NCI-H2107 treated with DMSO at 0.1 percent for 48 hours (cell line): Measurements from ENCODE around the gene SYCP3.

Experiments used
- DNase-seq: peaks from one replicate; lab custom pipeline; 2025; ENCODE audit not compliant: unreplicated experiment; lab: John Stamatoyannopoulos, UW

The SYCP3 gene

GRCh38 chr12:101738920-101739665 lies at the start of gene SYCP3:
Gene SYCP3 (minus strand): TSS chr12:101739462. CDS start chr12:101737935, 1,527 bp downstream.
- no peak for DNase-seq

GRCh38 chr12:101785671-101786070 lies 46.4 kb upstream of the SYCP3 start:
- DNase-seq = no peak

GRCh38 chr12:101784376-101784775 lies 45.1 kb upstream of the SYCP3 start:
- no peak for DNase-seq

GRCh38 chr12:101783838-101784237 lies 44.6 kb upstream of the SYCP3 start:
- no peak for DNase-seq

GRCh38 chr12:101783150-101783549 lies 43.9 kb upstream of the SYCP3 start:
- no peak for DNase-seq

- DNase-seq = no peak
Measured at GRCh38 chr12:101782273-101782731, 43.0 kb upstream of the SYCP3 start.

- DNase-seq = no peak
Measured at GRCh38 chr12:101781834-101782233, 42.6 kb upstream of the SYCP3 start.

- no peak for DNase-seq
Measured at GRCh38 chr12:101780599-101780998, 41.3 kb upstream of the SYCP3 start.

- no peak for DNase-seq
Measured at GRCh38 chr12:101779626-101780025, 40.4 kb upstream of the SYCP3 start.

GRCh38 chr12:101779200-101779599 lies 39.9 kb upstream of the SYCP3 start:
- no peak for DNase-seq

- no peak for DNase-seq
Measured at GRCh38 chr12:101777978-101778377, 38.7 kb upstream of the SYCP3 start.

- DNase-seq = no peak
Measured at GRCh38 chr12:101777485-101777884, 38.2 kb upstream of the SYCP3 start.

GRCh38 chr12:101775816-101776215 lies 36.6 kb upstream of the SYCP3 start:
- no peak for DNase-seq

- DNase-seq = peak; percentile 85
Measured at GRCh38 chr12:101773650-101774162, 34.4 kb upstream of the SYCP3 start.

- DNase-seq = no peak
Measured at GRCh38 chr12:101772012-101772775, 32.9 kb upstream of the SYCP3 start.

GRCh38 chr12:101769865-101770264 lies 30.6 kb upstream of the SYCP3 start:
- peak; percentile 32 for DNase-seq

GRCh38 chr12:101768781-101769180 lies 29.5 kb upstream of the SYCP3 start:
- no peak for DNase-seq

GRCh38 chr12:101767537-101767936 lies 28.3 kb upstream of the SYCP3 start:
- no peak for DNase-seq

GRCh38 chr12:101764051-101764792 lies 25.0 kb upstream of the SYCP3 start:
- no peak for DNase-seq

GRCh38 chr12:101763246-101763931 lies 24.1 kb upstream of the SYCP3 start:
- DNase-seq = no peak

GRCh38 chr12:101761781-101762180 lies 22.5 kb upstream of the SYCP3 start:
- DNase-seq = no peak
